ENCODE results near the gene IL22RA2.

The IL22RA2 gene

DNA sequence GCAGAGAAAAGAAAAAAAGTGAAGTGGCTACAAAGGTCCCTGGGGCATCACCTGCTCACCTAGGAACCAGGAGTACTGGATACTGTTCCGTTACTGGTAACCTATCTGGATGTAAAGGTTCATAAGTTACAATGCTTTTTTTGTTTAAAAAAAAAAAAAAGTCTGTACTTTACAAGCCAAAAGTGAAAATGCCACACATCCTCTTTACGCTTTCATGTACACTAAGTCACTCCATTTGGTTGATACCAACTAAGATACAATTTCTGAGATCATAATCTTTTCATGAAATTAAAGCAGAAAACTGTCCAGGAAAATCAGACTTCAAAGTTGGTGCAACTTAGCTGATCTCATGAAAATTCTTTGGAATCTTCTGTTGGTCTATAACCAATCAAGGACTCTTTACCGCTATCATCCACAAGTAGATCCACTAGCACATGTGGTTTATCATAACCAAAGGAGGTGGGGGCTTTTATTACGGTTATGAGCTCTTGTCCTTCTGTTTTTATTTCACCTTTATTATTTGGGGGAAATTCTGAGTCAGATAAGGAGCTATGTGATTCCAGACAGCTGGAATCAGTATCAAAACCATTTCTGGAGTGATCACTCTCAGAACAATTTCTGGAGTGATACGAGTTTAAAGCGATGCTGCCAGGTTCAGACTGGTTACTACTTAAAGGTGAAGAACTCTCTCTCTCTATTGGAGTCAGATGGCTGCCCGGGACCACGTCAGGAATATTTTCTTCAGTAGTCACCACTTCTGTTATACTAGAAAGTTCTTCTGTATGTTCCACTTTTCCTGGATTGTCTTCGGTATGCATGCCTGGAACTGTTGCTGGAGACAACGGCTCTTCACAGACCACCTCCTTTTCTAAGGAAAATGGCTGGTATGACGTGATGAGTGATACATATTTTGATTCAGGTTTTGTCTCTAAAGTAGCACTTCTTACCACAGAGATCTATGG lies 24.5 kb upstream of the IL22RA2 start:
- DNase-seq (ENCODE audit: low read depth in 2 of 2), result no peak

DNA sequence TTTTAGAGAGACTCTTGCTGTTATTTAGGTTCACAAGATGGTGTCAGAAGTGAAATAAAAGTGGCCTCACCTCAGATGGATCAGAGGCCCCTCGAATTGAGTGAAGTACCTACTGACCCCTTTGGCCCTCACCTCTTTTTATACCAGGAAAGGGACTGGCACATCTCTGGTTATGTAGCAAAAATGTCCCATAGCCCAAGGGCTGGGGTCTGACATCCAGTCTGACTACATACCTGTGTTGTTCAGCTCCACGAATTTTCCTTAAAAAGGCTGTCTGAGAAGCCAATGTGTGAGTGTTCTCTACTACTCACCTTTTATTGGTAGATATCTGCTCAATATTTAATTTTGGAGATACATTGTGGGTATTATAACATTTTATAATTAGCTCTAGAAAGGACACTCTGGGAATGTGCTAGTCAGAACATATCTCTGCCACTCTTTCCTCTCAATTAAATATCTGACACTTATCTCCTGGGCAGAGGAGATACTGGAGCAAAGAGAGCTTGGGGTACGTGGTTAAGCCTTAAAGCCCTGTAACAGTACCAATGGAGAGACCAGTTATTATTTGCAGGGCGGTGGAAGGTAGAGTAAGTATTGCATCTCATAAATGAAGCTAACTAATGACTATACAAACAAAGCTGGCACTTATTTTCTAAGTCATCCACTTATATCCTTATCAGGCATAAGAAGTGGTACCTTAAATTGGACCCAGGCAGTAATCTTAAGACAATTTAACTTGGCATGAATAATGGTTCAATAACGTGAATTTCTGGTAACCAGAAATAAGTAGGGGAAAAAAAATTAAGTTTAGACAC lies 20.0 kb upstream of the IL22RA2 start:
- DNase-seq (ENCODE audit: low read depth in 2 of 2), result no peak

DNA sequence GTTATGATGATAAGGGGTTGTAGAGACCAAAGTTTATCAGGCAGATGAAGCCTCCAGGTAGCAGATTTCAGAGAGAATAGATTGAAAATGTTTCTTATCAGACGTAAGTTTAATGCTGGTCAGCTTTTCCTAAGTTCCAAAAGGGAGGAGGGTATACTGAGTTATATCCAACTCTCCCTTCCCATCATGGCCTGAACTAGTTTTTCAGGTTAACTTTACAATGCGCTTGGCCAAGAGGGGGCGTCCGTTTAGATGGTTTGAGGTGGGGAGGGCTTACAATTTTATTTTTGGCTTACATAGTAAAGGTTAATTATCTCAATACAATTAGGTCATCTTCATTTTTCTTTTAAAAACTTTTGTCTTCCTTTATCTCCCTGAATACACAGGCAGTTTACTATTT lies 19.4 kb upstream of the IL22RA2 start:
- no peak for DNase-seq (ENCODE audit: low read depth in 2 of 2)

DNA sequence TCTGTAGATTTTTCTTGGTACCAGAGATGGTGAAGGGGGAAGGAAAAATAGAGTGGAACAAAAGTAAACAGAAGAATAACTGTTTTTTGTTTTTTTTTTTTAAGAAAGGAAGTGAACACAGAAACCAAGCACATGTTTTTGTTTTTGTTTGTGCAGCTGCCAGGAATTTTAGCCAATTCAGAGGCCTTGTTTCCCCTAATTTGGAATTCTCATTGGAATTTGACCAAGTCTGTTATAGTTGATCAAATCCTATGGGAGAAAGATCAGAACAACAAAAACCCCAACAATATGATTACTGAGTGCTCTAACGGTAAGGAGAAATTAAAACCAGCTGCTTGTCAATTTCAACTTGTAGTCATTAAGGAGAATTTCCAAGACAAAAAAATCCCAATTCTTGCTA lies 18.2 kb upstream of the IL22RA2 start:
- no peak for DNase-seq (ENCODE audit: low read depth in 2 of 2)

- DNase-seq (ENCODE audit: low read depth in 2 of 2), result no peak
Observed at GRCh38 chr6:137191236-137191635, 17.8 kb upstream of the IL22RA2 start.

DNA sequence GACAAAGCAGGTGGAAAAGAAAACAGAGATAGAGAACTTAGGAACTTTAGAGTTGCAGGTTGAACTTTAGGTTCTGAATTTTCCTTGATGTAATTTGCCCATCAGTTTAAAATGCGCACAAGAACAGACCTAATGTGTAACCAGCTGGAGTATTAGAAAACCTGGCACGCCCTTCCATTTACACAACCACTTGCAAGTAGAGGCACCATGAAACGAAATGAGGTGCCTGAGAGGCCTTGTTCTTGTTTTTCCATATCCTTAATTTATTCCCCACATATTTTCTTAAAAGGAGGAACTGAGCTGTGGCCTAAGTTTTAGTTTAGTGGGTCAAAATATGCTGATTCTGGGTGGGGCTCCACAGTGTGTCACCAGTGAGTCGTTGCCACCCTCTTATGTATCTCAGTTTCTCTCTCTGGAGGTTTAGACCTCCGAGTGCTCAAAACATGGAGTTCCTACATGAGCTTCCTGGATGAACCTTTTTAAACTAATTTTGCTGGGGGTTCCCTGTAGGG lies 17.2 kb upstream of the IL22RA2 start:
- DNase-seq (ENCODE audit: low read depth in 2 of 2), result no peak

- no peak for DNase-seq (ENCODE audit: low read depth in 2 of 2)
Observed at GRCh38 chr6:137188855-137189254, 15.4 kb upstream of the IL22RA2 start.

- no peak for DNase-seq (ENCODE audit: low read depth in 2 of 2)
Observed at GRCh38 chr6:137185290-137185689, 11.8 kb upstream of the IL22RA2 start.

DNA sequence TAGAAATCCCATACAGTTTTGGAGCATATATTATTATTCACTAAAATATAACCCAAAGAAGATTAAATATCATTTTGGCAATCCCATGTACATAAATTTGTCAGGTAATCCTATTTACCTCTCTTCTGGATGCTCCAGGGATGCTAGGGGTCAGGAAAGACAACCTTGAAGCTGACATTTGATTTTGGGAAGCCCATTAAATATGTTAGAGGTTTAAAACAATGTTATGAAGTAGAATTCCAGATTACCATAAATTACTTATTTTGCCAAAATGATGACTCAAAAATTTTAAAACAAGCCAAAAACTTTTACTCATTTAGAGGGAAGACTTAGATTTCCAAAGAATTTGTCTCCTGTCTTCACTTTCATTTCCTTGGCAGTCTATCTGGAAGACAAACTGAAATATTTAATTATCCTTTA lies 9.2 kb upstream of the IL22RA2 start:
- no peak for DNase-seq (ENCODE audit: low read depth in 2 of 2)

GRCh38 chr6:137181891-137182653 lies 8.6 kb upstream of the IL22RA2 start:
- DNase-seq (ENCODE audit: low read depth in 2 of 2), result no peak

GRCh38 chr6:137177611-137178010 lies 4.2 kb upstream of the IL22RA2 start:
- no peak for DNase-seq (ENCODE audit: low read depth in 2 of 2)

DNA sequence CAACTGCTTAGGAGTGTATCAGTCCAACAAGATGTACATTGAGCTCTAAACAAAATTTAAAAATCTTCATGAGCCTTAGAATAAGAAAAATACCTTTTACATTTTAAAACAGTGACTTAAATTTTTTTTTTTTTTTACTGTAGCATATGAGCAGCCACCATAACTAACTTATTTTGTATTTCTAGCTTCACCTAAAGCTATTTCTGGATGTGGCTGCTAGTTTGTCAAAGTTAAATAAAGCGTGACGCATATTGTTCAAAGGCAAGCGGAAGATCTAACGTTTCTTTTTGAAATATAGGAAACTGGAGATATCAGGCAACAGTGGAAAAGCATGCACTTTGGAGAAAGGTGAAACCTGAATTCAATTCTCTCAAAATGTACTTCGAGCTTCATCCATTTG lies 3.3 kb upstream of the IL22RA2 start:
- no peak for DNase-seq (ENCODE audit: low read depth in 2 of 2)

DNA sequence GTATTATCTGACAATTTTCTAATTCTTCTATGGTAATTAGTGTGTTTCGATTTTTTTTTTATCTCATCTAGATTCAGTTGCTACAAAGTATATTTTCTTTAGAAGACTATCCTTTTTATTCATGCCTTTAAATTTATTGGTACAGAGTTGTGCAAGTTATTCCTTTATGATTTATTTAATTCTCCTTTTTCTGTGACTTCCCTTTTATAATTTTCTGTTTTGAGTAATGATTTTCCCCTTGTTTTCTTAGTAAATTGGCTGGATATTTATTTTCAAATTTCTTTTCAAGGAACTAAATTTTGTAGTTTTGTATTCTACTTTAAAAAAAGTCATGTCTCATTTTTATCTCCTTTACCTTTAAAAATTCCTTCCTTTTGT lies 2.4 kb upstream of the IL22RA2 start:
- DNase-seq (ENCODE audit: low read depth in 2 of 2), result no peak

- DNase-seq (ENCODE audit: low read depth in 2 of 2), result no peak
Observed at GRCh38 chr6:137175157-137175867, 1.9 kb upstream of the IL22RA2 start.

DNA sequence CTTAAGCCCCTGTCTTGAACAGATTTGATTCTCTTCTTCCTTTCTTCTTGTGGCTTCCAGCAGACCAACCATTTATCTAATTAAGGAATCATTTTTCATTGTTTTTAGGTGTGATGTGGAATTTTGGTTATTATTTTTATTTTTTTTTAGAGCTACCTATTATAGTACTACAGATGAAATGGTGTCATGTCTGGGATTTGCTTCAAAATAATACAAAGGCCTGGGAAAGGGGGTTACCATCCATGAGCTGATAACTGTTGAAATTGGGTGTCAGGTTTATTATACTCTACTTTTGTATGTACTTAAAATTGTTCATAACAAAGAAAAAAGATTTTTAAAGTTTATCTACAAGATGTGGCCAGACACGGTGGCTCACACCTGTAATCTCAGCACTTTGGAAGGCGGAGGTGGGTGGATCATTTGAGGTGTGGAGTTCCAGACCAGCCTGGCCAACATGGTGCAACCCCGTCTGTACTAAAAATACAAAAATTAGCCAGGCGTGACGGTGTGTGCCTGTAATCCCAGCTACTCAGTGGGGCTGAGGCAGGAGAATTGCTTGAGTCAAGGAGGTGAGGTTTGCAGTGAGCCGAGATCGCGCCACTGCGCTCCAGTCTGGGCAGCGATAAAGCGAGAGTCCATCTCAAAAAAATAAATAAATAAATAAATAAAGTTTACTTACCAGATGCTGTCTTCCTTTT lies 561 bp downstream of the IL22RA2 start:
- DNase-seq (ENCODE audit: low read depth in 2 of 2), result no peak

- no peak for DNase-seq (ENCODE audit: low read depth in 2 of 2)
Observed at GRCh38 chr6:137171824-137172733, 1.4 kb downstream of the IL22RA2 start.

DNA sequence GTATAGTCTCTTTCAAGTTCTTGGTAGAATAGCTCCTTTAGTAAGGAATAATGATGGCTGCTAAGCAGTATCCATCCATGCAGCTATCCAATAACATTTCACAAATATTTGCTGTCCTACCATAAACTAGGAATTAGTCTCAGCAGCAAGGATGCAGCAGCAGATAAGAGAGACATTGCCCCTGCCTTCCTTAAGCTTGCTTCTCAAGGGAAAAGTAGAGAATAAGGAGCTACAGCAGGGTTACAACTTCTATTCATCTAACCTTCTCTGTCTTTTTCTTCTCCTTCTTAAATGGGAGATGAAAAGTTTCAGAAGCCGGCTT lies 2.4 kb downstream of the IL22RA2 start:
- no peak for DNase-seq (ENCODE audit: low read depth in 2 of 2)

GRCh38 chr6:137170266-137171052 lies 3.0 kb downstream of the IL22RA2 start:
- no peak for DNase-seq (ENCODE audit: low read depth in 2 of 2)

Data from stimulated activated CD8-positive, alpha-beta memory T cell treated with anti-CD3 and anti-CD28 coated beads, Interleukin-2, amount 100 ng/mL, for 48 hours (primary cell).